ENCODE measurements around the gene INSIG1. TPM values are rescaled to one million over a fixed set of nuclear protein-coding genes. Genes with fewer than 3 reads are reported as not detected.
A peak's percentile ranks its signal among the peaks of the same experiment; 100 is the strongest.

The INSIG1 gene
- total RNA-seq, 1 experiment from 2014 or later, result 108 TPM

- no peak for DNase-seq (ENCODE audit: low read depth)
These were observed 5.4 kb downstream of the INSIG1 start for GRCh38 chr7:155303039-155303593.

DNA sequence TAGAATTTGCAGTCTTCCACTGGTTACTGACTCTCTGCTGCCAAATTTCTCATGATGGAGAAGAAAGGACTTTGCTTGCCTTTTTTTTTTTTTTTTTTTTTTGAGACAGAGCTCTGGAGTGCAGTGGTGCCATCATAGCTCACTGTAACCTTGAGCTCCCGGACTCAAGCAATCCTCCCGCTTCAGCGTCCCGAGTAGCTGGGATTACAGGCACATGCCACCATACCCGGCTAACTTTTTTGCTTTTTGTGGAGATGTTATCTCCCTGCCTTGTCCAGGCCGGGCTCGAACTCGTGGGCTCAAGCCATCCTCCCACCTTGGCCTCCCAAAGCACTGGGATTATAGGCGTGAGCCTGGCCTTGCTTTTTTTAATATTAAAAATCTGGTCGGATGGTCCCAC lies 6.2 kb downstream of the INSIG1 start:
- no peak for DNase-seq (ENCODE audit: low read depth)

GRCh38 chr7:155305231-155305904 lies 7.7 kb downstream of the INSIG1 start:
- no peak for DNase-seq (ENCODE audit: low read depth)

GRCh38 chr7:155306673-155307470 lies 9.2 kb downstream of the INSIG1 start:
- DNase-seq (ENCODE audit: low read depth), result no peak

GRCh38 chr7:155308330-155309020 lies 10.8 kb downstream of the INSIG1 start:
- DNase-seq (ENCODE audit: low read depth), result no peak

GRCh38 chr7:155309021-155309338 lies 11.3 kb downstream of the INSIG1 start:
- no peak for DNase-seq (ENCODE audit: low read depth)

GRCh38 chr7:155310425-155311114 lies 12.9 kb downstream of the INSIG1 start:
- no peak for DNase-seq (ENCODE audit: low read depth)

DNA sequence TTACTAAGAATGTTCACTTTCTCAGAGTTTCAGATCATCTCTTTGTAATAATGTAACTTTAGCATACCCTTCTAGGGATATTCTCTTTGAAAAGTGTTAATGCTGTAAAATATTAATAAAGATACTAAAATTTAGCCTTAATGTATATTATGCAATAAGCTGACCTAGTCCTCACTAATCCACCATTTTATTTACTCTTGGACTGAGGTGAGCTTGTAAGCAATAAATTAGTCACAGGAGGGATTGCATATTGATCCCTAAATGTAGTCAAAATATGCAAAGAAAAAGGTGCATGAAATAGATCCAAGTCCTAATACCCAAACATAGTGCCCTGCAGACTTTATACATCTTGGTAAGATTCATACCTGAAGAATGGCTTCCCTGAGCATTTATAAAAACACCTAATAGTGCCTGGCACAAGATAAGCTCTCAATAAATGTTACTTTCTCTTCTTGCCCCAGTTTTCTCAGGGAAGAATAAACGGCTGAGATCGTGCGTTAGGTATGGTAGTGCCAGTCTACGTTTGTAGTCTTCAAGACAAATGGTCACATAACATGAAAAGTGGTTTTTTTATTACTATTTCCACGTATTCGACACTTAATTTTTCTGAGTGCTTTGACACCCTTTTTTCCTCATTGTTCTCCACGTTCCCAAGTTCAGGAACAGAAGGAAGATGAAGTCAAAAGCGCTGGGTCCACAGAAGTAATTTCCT lies 14.3 kb downstream of the INSIG1 start:
- DNase-seq (ENCODE audit: low read depth), result no peak

GRCh38 chr7:155312633-155313032 lies 15.0 kb downstream of the INSIG1 start:
- no peak for DNase-seq (ENCODE audit: low read depth)

DNA sequence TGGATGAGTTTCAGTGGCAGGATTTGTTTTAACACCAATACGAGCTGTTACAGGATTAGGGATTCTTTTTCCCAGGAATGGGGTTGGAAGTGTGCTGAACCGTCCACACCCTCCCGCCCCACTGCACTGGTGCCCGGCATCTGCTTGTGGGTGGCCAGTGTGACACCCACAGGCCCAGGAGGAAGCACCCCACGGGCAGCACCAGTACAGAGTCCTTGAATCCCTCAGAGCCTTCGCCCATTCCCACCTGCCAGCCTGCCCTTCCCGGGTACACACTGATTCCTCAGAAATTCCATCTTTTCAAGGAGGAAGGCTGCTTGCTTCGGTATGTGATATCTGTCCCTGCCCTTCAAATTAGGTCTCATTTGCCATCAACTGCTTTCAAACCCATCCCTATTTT lies 15.4 kb downstream of the INSIG1 start:
- no peak for DNase-seq (ENCODE audit: low read depth)

DNA sequence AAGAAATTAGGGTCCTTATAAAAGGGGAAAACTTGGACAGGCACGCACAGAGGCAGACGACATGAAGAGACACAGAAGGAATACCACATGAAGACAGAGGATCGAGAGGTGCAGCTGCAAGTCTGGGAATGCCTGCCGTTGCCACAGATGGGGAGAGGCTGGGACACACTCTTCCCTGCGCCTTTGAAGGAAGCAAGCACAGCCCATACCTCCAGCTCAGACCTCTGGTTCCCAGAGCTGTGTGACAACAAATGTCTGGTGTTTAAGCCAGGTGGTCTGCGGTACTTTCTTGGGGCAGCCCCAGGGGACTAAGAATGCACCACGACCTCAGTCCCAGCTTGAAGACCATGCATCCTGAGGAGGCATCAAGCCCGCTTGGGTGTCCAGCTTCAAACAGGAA lies 18.3 kb downstream of the INSIG1 start:
- no peak for DNase-seq (ENCODE audit: low read depth)

- DNase-seq (ENCODE audit: low read depth), result peak; percentile 34
These were observed 18.9 kb downstream of the INSIG1 start for GRCh38 chr7:155316427-155317113.

DNA sequence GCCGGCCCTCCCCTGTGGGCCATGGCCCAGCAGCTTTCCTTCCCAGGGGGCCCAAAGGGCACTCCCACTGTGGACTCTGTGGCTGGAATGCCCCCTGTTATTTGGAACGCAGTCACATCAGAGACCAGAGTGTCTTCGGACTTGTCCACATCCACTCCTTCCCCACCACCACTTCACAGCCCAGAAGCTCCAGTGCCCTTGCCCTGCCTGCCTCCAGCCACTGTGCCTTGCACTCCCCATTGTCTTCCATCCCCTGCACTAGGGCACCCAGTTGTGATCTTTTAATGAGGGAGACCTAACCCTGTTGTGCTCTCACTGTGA lies 19.4 kb downstream of the INSIG1 start:
- DNase-seq (ENCODE audit: low read depth), result no peak

- no peak for DNase-seq (ENCODE audit: low read depth)
These were observed 20.6 kb downstream of the INSIG1 start for GRCh38 chr7:155318245-155318644.

GRCh38 chr7:155322530-155322929 lies 24.9 kb downstream of the INSIG1 start:
- peak; percentile 83 for DNase-seq (ENCODE audit: low read depth)

- DNase-seq (ENCODE audit: low read depth), result no peak
These were observed 25.4 kb downstream of the INSIG1 start for GRCh38 chr7:155323001-155323638.

DNA sequence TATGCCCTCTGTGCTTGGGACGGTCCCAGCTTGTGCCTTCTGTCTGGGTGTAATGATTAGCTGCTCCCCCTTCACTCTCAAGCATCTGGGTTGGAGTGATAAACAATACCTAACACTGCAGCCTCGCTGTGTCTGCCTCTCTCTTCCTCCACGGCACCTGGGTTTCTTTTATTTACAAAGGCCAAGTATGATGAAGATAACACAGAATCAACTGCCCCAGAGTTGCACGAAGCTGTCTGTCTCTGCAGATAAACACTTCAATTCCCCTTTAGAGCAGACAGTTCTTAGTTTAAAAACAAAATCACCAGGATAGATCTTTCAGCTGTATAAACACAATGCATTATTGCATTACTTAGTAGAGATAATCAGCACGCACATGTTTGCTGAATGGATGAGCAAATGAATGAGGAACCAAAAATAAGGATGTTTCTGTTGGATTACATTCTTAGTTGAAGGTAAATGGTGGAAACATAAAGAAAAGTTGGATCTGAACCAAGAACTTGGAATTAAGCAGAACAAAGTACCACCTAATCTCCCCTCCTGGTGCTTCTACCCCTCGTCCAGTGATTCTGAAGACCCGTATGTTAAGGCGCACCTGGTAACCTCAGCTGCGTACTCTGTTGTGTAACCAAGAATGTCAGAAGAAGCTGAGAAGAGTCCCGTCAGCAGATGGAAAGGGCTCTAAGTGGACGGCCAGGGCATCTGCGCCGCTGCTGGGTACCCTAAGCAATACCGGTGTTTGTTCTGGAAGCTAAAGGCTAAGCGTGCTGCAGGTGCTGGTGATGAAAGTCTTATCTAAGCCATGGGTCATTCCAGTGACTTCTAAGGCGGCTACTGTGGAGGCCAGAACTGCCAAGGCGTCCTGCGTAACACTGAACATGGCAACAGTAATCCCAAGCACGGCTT lies 26.6 kb downstream of the INSIG1 start:
- DNase-seq (ENCODE audit: low read depth), result no peak

DNA sequence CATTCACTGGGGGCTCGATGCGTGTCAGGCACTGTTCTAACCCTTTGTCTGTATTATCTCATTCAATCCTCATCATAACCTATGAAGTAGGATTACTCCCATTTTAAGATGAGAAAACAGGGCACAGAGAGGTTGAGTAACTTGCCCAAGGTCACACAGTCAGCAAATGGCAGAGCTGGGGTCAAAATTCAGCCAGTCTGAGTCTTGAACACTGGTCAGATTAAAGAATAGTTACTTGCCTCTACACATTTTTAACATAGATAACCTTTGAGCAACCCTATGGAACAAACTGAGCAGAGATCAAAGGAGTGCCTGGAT lies 27.2 kb downstream of the INSIG1 start:
- no peak for DNase-seq (ENCODE audit: low read depth)

GRCh38 chr7:155326385-155326784 lies 28.7 kb downstream of the INSIG1 start:
- no peak for DNase-seq (ENCODE audit: low read depth)

Data from RPMI7951 (cell line).